ENCODE results near the gene PROCR.

PROCR gene

DNA sequence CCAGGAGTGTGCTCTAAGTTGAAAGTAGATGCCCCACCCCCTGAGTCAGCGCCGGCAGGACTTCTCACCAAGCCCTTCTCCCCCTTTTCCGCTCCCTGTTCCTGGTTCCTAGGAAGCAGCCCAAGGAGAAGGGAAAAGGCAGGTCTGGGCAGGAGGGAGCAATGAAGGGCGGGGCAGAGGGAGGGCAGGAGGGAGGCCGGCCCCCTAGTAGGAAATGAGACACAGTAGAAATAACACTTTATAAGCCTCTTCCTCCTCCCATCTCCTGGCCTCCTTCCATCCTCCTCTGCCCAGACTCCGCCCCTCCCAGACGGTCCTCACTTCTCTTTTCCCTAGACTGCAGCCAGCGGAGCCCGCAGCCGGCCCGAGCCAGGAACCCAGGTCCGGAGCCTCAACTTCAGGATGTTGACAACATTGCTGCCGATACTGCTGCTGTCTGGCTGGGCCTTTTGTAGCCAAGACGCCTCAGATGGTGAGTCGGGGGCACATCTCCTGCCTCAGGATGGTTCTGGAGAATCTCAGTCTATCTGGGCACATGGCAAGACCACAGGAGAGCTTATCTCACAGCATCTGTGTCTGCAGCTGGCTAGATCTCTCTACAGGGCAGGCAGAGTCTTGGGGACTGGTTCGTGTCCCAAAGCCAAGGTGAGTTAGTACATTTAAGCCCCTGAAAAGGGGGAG is at the start of gene PROCR:
Gene PROCR (plus strand): TSS at position 320 of the 681 bp plus-strand sequence. CDS start 83 bp downstream, at position 403.
- peak within 1 kb of the TSS; percentile 75 to 76 for H3K9ac ChIP-seq (ENCODE audit: low read length in 2 of 2)
- no peaks in the 10 kb centered on the region for H3K27me3 ChIP-seq (ENCODE audit: control insufficient read depth in 1 of 2, insufficient read depth in 2 of 2, low read length in 2 of 2)
- peaks cover 0 to 5% of the 10 kb centered on the region in 2 donors for H3K36me3 ChIP-seq (ENCODE audit: control insufficient read depth in 2 of 2, insufficient read depth in 2 of 2, low read length in 2 of 2)
- H3K9me3 ChIP-seq (ENCODE audit: control insufficient read depth in 2 of 2, low read length in 2 of 2), result no peaks in the 10 kb centered on the region
- H3K27ac ChIP-seq (ENCODE audit: low read length), result peak within 1 kb of the TSS; percentile 46
- peaks cover 12% of the 10 kb centered on the region for H3K4me1 ChIP-seq (ENCODE audit: control insufficient read depth, insufficient read depth, low read length)
- H3K4me3 ChIP-seq (ENCODE audit: low read length in 2 of 2), result peak within 1 kb of the TSS; percentile 79 to 81

DNA sequence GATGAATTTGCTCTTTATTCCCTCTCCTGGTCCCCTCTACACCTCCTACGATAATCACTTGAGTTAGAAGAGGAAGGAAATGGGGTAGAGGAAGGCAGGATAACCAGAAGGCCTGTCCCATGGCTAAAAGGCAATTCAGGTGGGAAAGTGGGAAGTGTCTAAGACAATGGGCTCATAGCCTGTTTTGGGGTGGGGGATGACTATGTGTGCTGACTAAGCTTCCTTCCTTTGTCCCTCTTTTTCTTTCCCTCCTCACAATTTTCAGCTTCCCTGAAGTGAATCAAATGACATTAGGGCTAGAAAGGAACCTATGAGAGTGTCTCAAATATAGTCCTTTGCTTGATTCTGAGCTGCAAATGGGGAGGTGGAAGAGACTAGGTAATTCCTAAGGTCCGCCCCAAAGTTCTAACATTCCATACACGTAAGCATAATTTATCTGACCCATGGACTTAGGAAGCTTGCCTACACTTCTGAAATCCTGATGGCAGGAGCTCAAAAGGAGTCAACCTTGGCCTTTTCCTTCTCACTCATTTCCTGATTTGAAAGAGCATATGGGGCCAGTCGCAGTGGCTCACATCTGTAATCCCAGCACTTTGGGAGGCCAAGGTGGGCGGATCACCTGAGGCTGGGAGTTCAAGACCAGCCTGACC is 49.0 kb upstream of the PROCR start:
- no peaks in the 10 kb centered on the region for H3K9me3 ChIP-seq (ENCODE audit: control insufficient read depth in 2 of 2, low read length in 2 of 2)
- H3K9ac ChIP-seq (ENCODE audit: low read length in 2 of 2), result no peak overlapping the region
- H3K27me3 ChIP-seq (ENCODE audit: control insufficient read depth in 1 of 2, insufficient read depth in 2 of 2, low read length in 2 of 2), result no peaks in the 10 kb centered on the region
- H3K27ac ChIP-seq (ENCODE audit: low read length), result no peak overlapping the region
- no peaks in the 10 kb centered on the region for H3K4me1 ChIP-seq (ENCODE audit: control insufficient read depth, insufficient read depth, low read length)
- peaks cover 35 to 48% of the 10 kb centered on the region in 2 donors for H3K36me3 ChIP-seq (ENCODE audit: control insufficient read depth in 2 of 2, insufficient read depth in 2 of 2, low read length in 2 of 2)
- no peak overlapping the region for H3K4me3 ChIP-seq (ENCODE audit: low read length in 2 of 2)

DNA sequence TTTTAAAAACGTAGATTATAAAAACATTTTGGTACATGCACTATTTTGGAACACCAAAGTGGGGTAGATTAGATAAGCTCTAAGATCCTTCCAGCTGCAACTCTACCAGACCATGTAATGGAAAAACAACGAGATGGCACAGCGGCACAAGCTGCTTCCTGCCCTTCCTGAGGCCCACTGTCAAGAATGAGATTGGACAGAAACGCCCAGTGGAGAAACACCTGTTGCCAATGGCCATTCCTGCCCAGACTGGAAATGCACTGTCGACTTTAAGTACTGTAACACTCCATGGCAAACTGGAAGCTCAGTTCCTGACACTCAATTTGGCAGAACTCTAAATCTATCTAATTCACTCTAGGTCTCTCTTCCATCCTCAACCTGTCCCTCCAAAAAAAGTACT is 46.1 kb upstream of the PROCR start:
- no peaks in the 10 kb centered on the region for H3K4me1 ChIP-seq (ENCODE audit: control insufficient read depth, insufficient read depth, low read length)
- H3K9ac ChIP-seq (ENCODE audit: low read length in 2 of 2), result no peak overlapping the region
- H3K4me3 ChIP-seq (ENCODE audit: low read length in 2 of 2), result no peak overlapping the region
- no peak overlapping the region for H3K27ac ChIP-seq (ENCODE audit: low read length)
- no peaks in the 10 kb centered on the region for H3K9me3 ChIP-seq (ENCODE audit: control insufficient read depth in 2 of 2, low read length in 2 of 2)
- H3K36me3 ChIP-seq (ENCODE audit: control insufficient read depth in 2 of 2, insufficient read depth in 2 of 2, low read length in 2 of 2), result peaks cover 30 to 34% of the 10 kb centered on the region in 2 donors
- H3K27me3 ChIP-seq (ENCODE audit: control insufficient read depth in 1 of 2, insufficient read depth in 2 of 2, low read length in 2 of 2), result no peaks in the 10 kb centered on the region

- Histone ChIP-seq H3K9me3 (ENCODE audit: control insufficient read depth in 2 of 2, low read length in 2 of 2) (no peaks in the 10 kb centered on the region), H3K27me3 (ENCODE audit: control insufficient read depth in 1 of 2, insufficient read depth in 2 of 2, low read length in 2 of 2) (no peaks in the 10 kb centered on the region), H3K4me1 (ENCODE audit: control insufficient read depth, insufficient read depth, low read length) (peaks cover under 1% of the 10 kb centered on the region), H3K9ac (ENCODE audit: low read length in 2 of 2) (no peak overlapping the region), H3K36me3 (ENCODE audit: control insufficient read depth in 2 of 2, insufficient read depth in 2 of 2, low read length in 2 of 2) (peaks cover 26 to 35% of the 10 kb centered on the region in 2 donors), H3K4me3 (ENCODE audit: low read length in 2 of 2) (no peak overlapping the region), H3K27ac (ENCODE audit: low read length) (no peak overlapping the region)
Observed at GRCh38 chr20:35129647-35130069, 42.2 kb upstream of the PROCR start.

DNA sequence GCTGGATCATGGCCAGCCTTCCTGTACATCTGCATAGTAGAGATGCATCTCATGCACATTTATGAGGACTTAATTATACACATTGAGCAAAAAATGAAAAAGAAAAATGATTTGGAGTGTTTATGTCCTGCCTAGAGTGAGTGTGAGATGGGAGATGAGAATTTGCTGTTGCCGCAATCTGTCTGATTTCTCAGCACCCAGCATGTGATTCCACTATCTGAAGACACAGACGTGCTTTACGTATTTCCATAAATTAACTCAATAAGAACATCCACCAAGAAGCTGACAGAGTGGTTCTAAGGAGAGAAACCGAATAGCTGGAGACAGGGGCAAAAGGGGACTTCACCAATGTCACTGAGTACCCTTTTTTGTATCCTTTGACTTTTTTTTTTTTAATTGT is 39.9 kb upstream of the PROCR start:
- Histone ChIP-seq H3K36me3 (ENCODE audit: control insufficient read depth in 2 of 2, insufficient read depth in 2 of 2, low read length in 2 of 2) (peaks cover 19 to 38% of the 10 kb centered on the region in 2 donors), H3K27me3 (ENCODE audit: control insufficient read depth in 1 of 2, insufficient read depth in 2 of 2, low read length in 2 of 2) (no peaks in the 10 kb centered on the region), H3K9me3 (ENCODE audit: control insufficient read depth in 2 of 2, low read length in 2 of 2) (no peaks in the 10 kb centered on the region), H3K4me1 (ENCODE audit: control insufficient read depth, insufficient read depth, low read length) (peaks cover 4% of the 10 kb centered on the region), H3K27ac (ENCODE audit: low read length) (no peak overlapping the region), H3K4me3 (ENCODE audit: low read length in 2 of 2) (no peak overlapping the region), H3K9ac (ENCODE audit: low read length in 2 of 2) (no peak overlapping the region)

- Histone ChIP-seq H3K27ac (ENCODE audit: low read length) (no peak overlapping the region), H3K4me3 (ENCODE audit: low read length in 2 of 2) (no peak overlapping the region), H3K36me3 (ENCODE audit: control insufficient read depth in 2 of 2, insufficient read depth in 2 of 2, low read length in 2 of 2) (peaks cover 25 to 47% of the 10 kb centered on the region in 2 donors), H3K27me3 (ENCODE audit: control insufficient read depth in 1 of 2, insufficient read depth in 2 of 2, low read length in 2 of 2) (no peaks in the 10 kb centered on the region), H3K9ac (ENCODE audit: low read length in 2 of 2) (no peak overlapping the region), H3K9me3 (ENCODE audit: control insufficient read depth in 2 of 2, low read length in 2 of 2) (no peaks in the 10 kb centered on the region), H3K4me1 (ENCODE audit: control insufficient read depth, insufficient read depth, low read length) (peaks cover 4% of the 10 kb centered on the region)
Observed at GRCh38 chr20:35133031-35133430, 38.8 kb upstream of the PROCR start.

DNA sequence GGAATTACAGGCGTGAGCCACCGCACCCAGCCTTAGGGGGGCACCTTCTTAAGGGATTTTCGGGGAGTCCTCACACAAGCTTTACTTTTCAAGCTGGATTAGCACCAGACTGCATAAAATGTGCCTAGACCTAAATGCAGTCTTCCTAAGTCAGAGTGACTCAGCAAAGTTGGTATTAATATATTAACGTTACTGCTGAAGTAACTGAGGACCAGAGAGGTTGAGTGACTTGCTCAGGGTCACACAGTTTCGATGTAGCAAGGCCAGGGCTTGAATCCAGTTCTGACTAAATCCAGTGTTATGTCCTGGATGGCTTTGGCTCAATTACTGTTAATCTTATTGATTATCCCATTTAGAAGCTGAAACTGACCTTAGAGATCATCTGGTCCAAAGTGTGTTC is 38.1 kb upstream of the PROCR start:
- Histone ChIP-seq H3K9me3 (ENCODE audit: control insufficient read depth in 2 of 2, low read length in 2 of 2) (no peaks in the 10 kb centered on the region), H3K36me3 (ENCODE audit: control insufficient read depth in 2 of 2, insufficient read depth in 2 of 2, low read length in 2 of 2) (peaks cover 28 to 50% of the 10 kb centered on the region in 2 donors), H3K27ac (ENCODE audit: low read length) (no peak overlapping the region), H3K4me3 (ENCODE audit: low read length in 2 of 2) (no peak overlapping the region), H3K27me3 (ENCODE audit: control insufficient read depth in 1 of 2, insufficient read depth in 2 of 2, low read length in 2 of 2) (no peaks in the 10 kb centered on the region), H3K4me1 (ENCODE audit: control insufficient read depth, insufficient read depth, low read length) (peaks cover 4% of the 10 kb centered on the region), H3K9ac (ENCODE audit: low read length in 2 of 2) (no peak overlapping the region)

DNA sequence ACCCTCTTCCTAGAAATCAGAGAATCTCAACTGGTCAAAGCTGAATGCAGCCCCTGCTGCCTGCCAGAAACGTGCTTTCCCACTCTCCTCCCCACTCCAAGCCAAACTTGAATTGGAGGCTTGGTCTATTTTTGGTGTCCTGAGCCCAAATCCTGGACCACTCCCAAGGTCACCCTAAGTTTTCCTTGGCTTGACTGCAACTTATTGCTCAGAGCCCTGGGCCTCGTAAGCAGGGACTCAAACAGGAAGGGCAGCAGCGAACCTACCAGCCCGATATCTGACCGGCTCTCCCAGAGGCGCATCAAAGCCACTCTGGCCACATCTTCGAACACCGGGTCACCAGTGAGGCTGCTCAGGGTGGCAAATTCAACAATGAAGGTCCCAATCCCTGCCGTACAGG is 37.4 kb upstream of the PROCR start:
- H3K27ac ChIP-seq (ENCODE audit: low read length), result peak overlapping the region; percentile 41
- no peaks in the 10 kb centered on the region for H3K27me3 ChIP-seq (ENCODE audit: control insufficient read depth in 1 of 2, insufficient read depth in 2 of 2, low read length in 2 of 2)
- H3K36me3 ChIP-seq (ENCODE audit: control insufficient read depth in 2 of 2, insufficient read depth in 2 of 2, low read length in 2 of 2), result peaks cover 28 to 50% of the 10 kb centered on the region in 2 donors
- no peak overlapping the region for H3K4me3 ChIP-seq (ENCODE audit: low read length in 2 of 2)
- peaks cover 4% of the 10 kb centered on the region for H3K4me1 ChIP-seq (ENCODE audit: control insufficient read depth, insufficient read depth, low read length)
- H3K9me3 ChIP-seq (ENCODE audit: control insufficient read depth in 2 of 2, low read length in 2 of 2), result no peaks in the 10 kb centered on the region
- no peak overlapping the region for H3K9ac ChIP-seq (ENCODE audit: low read length in 2 of 2)

DNA sequence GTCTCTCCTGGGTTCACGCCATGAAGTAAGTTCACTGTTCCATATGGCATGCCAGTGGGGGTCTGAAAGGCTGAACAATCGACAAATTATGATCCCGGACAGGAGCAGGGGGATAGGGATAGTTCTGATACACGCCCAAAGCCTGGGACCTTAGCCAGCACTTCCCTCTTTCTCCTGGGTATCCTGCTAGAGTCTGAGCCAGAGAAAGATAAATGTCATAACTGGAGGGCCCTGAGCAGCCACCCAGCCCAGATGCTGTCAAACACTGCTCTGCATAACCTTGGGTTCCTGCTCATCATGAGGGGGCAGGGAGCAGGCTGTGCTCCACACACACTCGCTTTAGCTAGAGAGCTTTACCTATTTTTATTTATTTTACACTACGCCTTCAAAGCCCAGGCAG is 37.0 kb upstream of the PROCR start:
- Histone ChIP-seq H3K27ac (ENCODE audit: low read length) (peak overlapping the region; percentile 41), H3K9ac (ENCODE audit: low read length in 2 of 2) (no peak overlapping the region), H3K27me3 (ENCODE audit: control insufficient read depth in 1 of 2, insufficient read depth in 2 of 2, low read length in 2 of 2) (no peaks in the 10 kb centered on the region), H3K4me1 (ENCODE audit: control insufficient read depth, insufficient read depth, low read length) (peaks cover 4% of the 10 kb centered on the region), H3K4me3 (ENCODE audit: low read length in 2 of 2) (no peak overlapping the region), H3K9me3 (ENCODE audit: control insufficient read depth in 2 of 2, low read length in 2 of 2) (no peaks in the 10 kb centered on the region), H3K36me3 (ENCODE audit: control insufficient read depth in 2 of 2, insufficient read depth in 2 of 2, low read length in 2 of 2) (peaks cover 28 to 48% of the 10 kb centered on the region in 2 donors)

DNA sequence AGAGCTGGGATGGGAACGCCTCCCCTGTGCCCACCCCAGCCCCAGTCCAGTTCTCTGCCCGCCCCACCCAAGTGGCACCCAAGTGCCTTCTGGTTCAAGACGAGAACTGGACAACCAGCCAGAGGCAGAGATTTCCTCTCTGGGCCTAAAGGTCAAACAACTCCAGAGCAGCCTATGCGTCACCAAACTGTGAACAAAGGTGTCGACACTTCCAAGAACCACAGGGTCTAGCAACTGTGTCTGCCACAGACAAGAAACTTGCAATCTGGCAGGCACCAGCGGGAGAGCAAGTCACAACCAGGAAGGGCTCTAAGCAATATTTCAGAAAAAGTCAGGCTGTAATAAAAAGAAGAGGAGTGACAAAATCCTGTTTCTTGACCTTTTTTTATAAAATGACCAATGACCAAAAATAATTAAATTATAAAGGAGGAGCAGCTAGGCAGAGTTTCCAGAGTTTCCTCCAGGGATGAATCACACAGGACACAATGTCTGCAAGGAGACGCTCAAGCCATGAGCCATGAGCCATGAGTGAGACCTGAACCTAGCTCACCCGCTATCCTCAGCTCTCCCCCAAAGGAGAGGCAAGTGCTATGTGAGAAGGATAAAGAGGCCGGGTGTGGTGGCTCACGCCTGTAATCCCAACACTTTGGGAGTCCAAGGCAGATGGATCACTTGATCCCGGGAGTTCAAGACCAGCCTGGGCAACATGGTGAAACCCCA is 35.8 kb upstream of the PROCR start:
- H3K4me1 ChIP-seq (ENCODE audit: control insufficient read depth, insufficient read depth, low read length), result peaks cover 4% of the 10 kb centered on the region
- H3K27me3 ChIP-seq (ENCODE audit: control insufficient read depth in 1 of 2, insufficient read depth in 2 of 2, low read length in 2 of 2), result no peaks in the 10 kb centered on the region
- no peak overlapping the region for H3K27ac ChIP-seq (ENCODE audit: low read length)
- H3K36me3 ChIP-seq (ENCODE audit: control insufficient read depth in 2 of 2, insufficient read depth in 2 of 2, low read length in 2 of 2), result peaks cover 24 to 43% of the 10 kb centered on the region in 2 donors
- H3K9ac ChIP-seq (ENCODE audit: low read length in 2 of 2), result no peak overlapping the region
- no peak overlapping the region for H3K4me3 ChIP-seq (ENCODE audit: low read length in 2 of 2)
- H3K9me3 ChIP-seq (ENCODE audit: control insufficient read depth in 2 of 2, low read length in 2 of 2), result no peaks in the 10 kb centered on the region

All from stomach smooth muscle (tissue), 2 donors.